ENCODE data around the gene ALG12.

DNA sequence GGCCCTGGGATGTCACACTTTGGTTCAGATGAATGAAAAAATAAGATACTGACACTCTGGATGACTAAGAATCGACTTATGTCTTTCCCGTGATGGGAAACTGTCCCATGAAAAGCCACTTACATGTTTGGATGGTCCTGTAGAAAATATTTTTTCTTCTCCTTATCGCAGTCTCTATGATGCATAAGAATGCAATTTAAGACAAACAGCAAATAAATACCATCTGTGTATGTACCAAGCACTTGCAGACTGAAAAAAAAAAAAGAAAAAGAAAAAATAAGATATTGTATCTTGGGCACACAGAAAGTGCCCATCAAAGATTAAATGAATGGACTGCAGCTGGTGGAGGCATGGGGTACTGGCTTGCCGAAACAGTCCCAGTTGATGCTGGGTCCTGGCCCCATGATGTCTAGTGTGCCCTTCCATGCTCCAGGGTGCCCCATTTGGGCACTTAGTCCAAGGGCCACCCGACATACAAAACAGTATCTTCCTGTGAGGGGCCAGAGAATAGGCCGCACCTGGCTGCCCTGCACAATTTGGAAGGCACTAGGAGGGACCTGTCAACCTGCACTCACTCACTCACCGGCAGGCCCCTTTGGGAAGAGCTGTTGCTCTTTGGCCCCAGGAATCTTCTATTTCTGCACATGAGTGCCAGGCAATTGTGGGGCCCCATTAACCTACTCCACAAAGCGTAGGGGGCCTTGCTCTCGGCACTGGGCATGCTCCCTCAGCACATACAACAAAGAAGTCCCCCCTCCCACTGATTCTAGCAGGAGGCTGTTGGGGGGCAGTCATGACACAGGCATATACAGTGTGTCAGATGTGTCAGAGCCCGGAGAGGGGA lies 67.1 kb downstream of the ALG12 start:
- TF ChIP-seq, protein P1, sequence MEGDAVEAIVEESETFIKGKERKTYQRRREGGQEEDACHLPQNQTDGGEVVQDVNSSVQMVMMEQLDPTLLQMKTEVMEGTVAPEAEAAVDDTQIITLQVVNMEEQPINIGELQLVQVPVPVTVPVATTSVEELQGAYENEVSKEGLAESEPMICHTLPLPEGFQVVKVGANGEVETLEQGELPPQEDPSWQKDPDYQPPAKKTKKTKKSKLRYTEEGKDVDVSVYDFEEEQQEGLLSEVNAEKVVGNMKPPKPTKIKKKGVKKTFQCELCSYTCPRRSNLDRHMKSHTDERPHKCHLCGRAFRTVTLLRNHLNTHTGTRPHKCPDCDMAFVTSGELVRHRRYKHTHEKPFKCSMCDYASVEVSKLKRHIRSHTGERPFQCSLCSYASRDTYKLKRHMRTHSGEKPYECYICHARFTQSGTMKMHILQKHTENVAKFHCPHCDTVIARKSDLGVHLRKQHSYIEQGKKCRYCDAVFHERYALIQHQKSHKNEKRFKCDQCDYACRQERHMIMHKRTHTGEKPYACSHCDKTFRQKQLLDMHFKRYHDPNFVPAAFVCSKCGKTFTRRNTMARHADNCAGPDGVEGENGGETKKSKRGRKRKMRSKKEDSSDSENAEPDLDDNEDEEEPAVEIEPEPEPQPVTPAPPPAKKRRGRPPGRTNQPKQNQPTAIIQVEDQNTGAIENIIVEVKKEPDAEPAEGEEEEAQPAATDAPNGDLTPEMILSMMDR (IDR thresholded peaks at IDR 0.05) = no peak
- no peak for TF ChIP-seq POLR2AphosphoS5 (IDR thresholded peaks at IDR 0.05)
